HG03196 (cell line): ENCODE results near the gene INSIG1.

Experiments used
- ATAC-seq: cut with Tn5 transposase; IDR thresholded peaks from one replicate; pipeline ENCODE4 v1.9.1; 2021; ENCODE audit not compliant: unreplicated experiment

INSIG1 gene

GRCh38 chr7:155284496-155285274 is 13.0 kb upstream of the INSIG1 start:
- ATAC-seq, result no peak

- ATAC-seq, result no peak
Observed at GRCh38 chr7:155285423-155285822, 12.3 kb upstream of the INSIG1 start.

GRCh38 chr7:155285833-155286232 is 11.8 kb upstream of the INSIG1 start:
- no peak for ATAC-seq

- ATAC-seq, result no peak
Observed at GRCh38 chr7:155286686-155287085, 11.0 kb upstream of the INSIG1 start.

- no peak for ATAC-seq
Observed at GRCh38 chr7:155287284-155287935, 10.3 kb upstream of the INSIG1 start.

- no peak for ATAC-seq
Observed at GRCh38 chr7:155288055-155288454, 9.6 kb upstream of the INSIG1 start.

GRCh38 chr7:155289107-155289506 is 8.6 kb upstream of the INSIG1 start:
- ATAC-seq, result no peak

- no peak for ATAC-seq
Observed at GRCh38 chr7:155289949-155290501, 7.7 kb upstream of the INSIG1 start.

GRCh38 chr7:155291045-155291530 is 6.6 kb upstream of the INSIG1 start:
- ATAC-seq, result no peak

GRCh38 chr7:155291729-155292128 is 5.9 kb upstream of the INSIG1 start:
- ATAC-seq, result no peak

- ATAC-seq, result no peak
Observed at GRCh38 chr7:155292680-155293226, 4.9 kb upstream of the INSIG1 start.

GRCh38 chr7:155293721-155294510 is 3.8 kb upstream of the INSIG1 start:
- no peak for ATAC-seq

GRCh38 chr7:155294511-155294778 is 3.2 kb upstream of the INSIG1 start:
- no peak for ATAC-seq

GRCh38 chr7:155295511-155295910 is 2.2 kb upstream of the INSIG1 start:
- ATAC-seq, result no peak

GRCh38 chr7:155296006-155296787 is 1.5 kb upstream of the INSIG1 start:
- ATAC-seq, result no peak

GRCh38 chr7:155296788-155297516 is 726 bp upstream of the INSIG1 start:
- peak; percentile 15 for ATAC-seq

- peak; percentile 4 for ATAC-seq
Observed at GRCh38 chr7:155298288-155298833, 683 bp downstream of the INSIG1 start.

GRCh38 chr7:155298834-155299534 is 1.3 kb downstream of the INSIG1 start:
- ATAC-seq, result peak; percentile 71
